ENCODE data around the gene UBE2J2.
"Not testable (repeated sequence)": the region's sequence is repeated elsewhere in the genome, so short reads cannot be mapped to it uniquely, and the experiment has no call there.

The UBE2J2 gene

DNA sequence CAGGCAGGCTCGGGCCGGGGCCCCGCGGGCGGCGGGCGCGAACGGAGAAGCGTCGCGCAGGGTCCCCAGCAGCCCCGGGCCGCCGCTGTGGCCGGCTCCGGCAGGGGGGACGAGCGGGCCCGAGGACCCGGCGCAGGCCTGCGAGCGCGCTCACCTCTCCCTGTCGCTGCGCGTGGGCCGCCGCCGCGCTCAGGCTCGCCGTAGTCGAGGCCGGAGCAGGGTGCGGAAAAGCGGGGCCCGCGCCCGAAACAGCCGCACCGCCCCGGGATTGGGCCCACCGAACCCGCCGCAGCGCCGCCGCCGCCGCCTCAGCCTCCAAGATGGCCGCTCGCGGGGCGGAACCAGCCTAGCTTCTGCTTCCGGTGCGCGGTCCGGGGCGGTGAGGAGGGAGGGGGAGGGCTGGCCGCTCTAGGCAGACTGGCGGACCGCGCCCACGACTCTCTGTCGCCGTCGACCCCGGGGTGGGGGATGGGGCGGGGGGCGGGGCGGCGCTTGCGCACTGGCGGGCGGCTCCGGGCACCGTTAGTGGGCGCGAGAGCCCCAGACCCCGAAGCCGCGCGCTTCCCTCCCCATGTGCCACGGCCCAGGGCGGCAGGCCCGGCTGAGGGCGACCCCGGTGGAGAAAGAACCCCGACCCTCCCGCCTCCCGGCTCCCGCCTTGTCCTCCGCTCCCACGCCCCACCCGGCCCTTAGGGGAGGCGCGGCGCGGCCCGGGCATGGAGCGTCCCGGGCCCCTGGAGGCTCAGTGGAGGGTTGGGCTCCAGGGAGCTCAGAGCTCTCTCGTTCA, at the start of gene UBE2J2:
Gene UBE2J2 (minus strand): TSS at position 343 of the 787 bp plus-strand sequence. CDS start 5,862 bp downstream, outside the sequence.
- peak; percentile 95 for DNase-seq

DNA sequence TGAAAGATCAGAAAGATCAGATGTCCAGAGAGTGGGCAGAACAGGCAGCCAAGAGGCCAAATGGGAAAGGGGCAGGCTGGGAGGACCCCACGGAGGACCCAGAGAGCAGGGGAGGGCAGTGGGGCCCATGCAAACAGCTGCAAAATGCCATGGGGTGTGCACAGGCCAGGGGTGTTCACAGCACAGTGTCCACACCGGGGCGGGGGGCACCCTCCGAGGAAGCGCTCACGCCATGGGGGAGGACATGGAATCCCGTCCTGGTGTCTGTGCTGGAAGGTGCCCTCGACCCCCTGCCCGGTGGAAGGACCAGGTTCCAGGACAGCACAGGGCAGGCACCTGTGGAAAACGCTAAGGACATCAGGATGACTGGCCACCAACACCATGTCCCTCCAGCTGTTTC, 49.3 kb upstream of the UBE2J2 start:
- DNase-seq: no peak

DNA sequence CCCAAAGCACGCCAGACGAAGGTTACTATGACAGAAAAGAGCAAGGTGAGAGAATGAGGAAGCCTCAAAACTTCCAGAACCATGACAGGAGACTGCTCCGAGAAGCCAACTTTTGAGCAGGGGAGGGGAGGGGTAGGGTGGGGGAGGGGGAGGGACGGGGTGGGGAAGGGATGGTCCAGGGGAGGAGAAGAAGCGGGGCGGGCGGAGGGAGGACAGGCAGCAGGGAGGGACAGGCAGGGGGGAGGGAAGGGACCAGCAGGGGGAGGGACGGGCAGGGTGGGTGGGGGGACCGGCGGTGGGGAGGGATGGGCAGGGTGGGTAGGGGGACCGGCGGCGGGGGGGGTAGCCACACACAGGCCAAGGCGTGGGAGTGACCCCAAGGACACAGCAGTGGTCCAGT, 48.8 kb upstream of the UBE2J2 start:
- DNase-seq: no peak

DNA sequence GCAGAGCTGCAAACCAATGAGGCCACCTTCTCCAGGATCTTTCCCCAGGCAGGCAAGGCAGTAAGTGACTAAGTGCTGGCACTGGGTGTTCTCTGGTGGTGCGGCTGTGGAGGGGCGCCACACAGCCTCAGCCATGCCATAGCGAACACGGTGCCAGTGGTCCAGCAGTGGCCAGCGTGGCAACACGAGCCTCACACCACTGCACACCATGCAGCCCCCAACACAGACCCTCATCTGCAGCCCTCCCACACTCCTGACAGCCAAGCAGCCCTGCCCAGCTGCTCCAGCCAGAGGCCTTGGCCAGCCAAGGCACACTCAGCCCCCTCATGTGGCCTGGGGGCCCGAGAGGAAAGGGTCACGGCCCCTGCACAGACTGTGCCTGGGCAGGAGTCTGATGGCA, 47.8 kb upstream of the UBE2J2 start:
- no peak for DNase-seq

DNA sequence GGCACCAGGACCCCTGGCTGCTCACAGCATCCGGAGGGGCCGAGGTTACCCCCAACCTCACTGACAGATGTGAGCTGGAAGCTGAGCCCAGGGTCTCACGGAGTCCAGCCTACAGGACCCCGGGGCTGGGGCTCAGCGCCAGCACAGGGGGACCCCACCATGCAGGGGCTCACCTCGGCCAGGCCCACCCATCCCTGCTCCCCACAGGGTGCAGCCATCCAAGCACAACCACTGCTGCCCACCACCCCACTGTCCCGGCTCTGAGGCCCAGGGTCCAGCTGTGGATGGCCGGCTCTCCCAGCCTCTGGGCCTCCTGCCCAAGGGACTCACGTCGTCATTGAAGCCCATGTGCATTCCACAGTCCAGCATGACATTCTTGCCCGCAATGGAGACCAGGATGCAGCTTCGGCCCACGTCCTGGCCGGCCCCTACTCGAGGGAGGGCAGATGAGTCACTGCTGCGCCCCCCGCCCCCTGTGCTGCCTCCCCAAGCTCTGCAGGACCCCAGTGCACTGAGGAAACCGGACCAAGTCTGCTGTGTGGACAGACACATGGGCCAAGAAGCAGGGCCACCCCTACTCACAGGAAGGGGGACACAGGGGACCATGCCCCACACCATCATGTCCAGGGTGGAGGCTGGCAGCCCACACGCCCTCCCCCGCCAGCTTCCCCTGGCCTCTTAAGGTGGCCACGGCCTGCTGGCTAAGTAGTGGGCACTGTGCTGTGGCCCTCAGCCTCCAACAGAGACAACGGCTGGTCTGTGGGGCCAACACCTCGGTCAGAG, 47.2 kb upstream of the UBE2J2 start:
- DNase-seq: no peak

DNA sequence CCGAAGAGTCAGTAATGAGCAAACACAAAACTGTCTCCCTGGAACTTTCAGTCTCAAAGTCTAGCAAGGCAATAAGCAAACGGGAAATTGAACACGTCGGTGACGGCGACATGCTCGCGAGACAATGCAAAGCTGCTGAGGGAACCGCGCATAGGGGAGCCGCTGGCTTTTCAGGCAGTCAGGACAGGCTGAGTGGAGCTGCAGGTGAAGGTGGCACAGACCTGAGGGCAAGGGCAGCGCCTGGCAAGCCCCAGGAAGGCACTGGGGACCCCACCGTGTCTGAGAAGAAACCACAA, 45.9 kb upstream of the UBE2J2 start:
- no peak for DNase-seq

DNA sequence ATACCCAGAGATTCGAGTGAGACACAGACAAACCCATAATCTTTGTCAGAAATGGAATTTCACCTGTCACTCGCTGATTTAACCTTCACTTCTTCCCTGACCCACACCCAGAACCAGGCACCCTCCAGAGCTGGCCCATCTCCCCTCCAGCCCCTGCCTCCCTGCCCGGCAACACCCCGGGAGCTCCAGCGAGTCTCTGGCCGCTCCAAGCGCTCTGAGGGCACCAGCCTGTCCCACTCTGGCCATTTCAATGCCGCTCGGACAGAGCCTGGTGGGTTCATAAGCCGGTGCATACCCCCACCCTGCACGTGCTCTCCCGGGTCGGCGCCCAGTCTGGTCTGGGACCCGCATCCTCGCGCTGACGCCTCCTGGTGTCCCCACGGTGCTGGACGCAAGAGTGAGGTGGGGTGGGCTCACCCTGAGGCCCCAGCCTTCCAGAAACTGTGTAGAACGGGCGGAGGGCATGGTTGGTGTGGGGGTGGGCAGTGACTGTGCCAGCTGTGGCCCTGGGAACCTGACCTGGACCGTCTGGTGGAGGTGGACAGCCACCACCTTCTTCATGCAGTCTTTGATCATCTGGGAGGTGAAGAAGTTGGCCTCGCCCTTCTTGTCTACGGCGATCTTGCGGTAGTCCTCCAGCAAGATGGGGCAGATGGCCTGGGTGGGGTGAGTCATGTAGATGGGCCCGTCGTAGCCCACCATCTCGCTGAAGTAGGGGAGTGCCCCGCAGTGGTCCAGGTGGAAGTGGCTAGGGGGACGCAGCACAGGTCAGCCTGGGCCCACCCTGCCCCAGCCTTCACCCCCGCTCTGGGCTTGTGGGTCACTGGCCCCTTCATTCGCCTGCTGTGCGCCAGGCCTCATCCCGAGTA, 45.4 kb upstream of the UBE2J2 start:
- no peak for DNase-seq

DNA sequence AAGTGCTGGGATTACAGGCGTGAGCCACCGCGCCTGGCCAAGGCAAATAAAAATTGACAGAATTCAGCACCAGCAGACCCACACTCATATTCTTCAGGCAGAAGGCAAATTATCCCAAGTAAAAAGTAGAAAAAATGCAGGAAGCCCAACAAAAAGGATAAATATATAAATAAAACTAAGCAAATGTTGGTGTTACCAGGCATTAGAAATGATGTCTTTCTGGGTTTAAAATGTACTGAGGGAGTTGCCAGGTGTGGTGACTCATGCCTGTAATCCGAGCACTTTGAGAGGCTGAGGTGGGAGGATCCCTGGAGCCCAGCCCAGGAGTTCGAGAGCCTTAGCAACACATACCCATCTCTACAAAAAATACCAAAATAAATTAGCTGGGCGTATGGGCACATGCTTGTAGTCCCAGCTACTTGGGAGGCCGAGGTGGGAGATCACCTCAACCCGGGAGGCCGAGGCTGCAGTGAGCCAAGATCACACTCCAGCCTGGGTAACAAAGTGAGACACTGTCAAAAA, 44.5 kb upstream of the UBE2J2 start:
- no peak for DNase-seq

DNA sequence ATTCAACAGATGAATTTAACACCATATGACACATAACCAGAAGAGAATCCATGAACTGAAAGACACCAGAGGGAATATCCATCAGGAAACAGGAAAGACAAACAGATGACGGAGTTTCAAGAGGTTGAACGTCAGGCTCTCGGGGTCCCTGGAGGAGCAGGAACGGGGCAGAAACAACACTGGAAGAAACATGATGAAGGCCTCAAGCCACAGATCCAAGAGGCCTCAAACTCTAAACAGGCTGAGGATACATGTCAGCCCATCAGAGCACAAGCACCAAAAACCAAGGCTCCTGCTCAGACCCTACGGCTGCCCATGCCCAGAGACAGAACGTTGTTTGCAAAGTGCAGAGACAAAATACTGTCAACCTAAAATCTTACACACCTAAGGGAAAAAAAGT, 43.8 kb upstream of the UBE2J2 start:
- DNase-seq: no peak

DNA sequence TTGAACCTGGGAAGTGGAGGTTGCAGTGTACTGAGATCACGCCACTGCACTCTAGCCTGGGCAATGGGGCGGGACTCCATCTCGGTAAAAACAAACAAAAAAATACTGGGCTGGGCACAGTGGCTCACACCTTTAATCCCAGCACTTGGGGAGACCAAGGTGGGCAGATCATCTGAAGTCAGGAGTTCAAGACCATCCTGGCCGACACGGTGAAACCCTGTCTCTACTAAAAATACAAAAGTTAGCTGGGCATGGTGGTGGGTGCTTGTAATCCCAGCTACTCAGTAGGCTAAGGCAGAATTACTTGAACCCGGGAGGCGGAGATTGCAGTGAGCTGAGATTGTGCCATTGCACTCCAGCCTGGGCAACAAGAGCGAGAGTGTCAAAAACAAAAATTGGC, 42.5 kb upstream of the UBE2J2 start:
- DNase-seq: not testable (repeated sequence)

DNA sequence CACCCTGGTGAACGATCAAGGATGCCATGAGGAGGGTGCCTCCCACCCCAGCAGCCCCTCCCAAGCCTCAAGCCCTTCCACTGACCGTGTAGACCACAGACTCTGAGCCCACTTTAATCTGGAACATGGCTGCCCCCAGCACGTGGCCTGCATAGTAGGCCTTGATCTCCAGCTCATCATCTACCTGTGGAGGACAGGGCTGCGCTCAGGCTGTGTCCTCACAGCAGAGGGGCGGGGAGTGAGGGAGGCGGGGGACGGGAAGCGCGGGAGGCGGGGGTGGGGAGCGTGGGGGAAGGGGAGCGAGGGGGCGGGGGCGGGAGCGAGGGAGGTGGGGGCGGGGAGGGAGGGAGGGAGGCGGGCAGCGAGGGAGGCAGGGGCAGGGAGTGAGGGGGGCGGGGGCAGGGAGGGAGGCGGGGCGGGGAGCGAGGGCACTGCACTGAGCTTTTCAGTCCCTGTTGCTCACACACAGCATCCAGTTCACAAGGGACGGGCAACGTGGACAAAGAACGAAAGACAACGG, 41.8 kb upstream of the UBE2J2 start:
- DNase-seq: no peak

DNA sequence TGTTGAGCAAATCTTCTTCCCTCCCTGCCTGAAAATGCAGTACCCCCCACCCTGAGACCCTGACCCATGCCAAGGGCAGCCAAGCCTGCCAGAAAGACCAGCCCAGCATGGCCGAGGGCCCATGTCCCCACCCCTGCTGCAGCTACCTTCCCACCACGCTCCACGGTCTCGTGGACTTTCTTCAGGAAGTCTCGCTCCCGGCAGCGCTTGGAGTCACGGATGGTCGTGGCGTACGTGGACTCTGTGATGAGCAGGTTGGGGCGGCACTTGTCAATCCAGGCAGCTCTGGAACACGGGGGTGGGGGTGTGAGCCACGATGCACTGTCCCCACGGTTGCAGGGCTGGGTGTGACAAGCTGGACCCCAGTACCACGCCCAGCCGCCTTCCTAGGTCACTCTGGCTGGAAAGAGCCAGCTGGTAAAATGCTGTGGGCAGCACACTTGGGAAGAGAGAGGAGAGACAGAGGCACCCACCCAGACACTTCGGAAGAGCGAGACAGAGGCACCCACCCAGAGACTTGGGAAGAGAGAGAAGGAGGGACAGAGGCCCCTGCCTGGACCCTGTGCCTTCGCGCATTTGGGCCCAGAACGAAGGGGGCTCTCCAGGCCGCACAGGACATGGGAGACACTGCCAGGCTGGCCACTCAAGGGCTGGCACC, 41.2 kb upstream of the UBE2J2 start:
- DNase-seq: no peak

DNA sequence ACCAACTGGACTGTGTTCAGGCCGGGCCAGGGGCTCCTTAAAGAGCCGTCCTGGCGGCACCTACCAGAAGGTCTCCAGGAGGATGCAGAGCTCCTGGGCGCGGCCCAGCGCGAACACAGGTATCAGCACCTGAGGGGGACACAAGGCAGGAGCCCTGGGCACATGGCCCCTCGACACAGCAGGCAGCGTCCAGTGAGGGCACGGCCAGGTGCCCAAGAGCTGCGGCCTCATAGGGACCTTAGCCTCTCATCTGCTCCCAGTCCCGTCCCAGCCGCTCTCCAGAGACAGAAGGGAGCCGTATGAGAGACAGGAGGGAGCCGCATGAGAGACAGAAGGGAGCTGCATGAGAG, 40.6 kb upstream of the UBE2J2 start:
- no peak for DNase-seq

DNA sequence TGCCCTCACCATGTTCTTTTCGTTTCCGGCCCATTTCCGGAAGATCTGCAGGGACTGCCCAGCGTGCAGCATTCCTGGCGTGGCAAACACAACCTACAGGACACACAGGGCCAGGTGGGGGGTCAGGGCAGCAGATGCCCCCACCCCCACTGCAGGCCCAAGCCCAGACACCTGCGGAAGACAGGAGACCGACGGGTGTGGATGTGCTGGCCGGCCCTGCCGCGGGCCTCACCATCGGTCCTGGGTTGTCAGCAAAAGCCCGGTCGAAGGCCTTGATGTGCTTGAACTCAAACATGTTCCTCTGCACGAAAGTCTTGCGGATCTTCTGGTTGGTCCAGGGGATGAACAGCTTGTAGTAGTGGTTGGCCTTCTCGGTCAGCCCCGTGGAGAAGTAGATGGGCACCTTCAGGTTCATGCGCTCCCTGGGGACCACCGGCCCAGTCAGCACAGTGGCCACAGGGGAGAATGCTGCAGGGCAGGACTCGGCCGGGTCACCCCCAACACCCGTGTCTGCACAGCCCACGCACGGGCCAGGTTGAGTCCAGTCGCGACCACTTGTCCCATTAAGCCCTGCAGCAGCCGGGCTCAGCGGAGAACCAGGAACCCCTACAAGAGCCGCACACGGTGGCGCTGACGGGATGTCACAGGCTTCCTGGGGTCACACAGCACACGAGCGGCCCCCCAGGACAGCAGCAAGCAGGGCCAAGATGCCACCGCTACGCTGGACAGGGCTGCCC, 40.0 kb upstream of the UBE2J2 start:
- DNase-seq: no peak

DNA sequence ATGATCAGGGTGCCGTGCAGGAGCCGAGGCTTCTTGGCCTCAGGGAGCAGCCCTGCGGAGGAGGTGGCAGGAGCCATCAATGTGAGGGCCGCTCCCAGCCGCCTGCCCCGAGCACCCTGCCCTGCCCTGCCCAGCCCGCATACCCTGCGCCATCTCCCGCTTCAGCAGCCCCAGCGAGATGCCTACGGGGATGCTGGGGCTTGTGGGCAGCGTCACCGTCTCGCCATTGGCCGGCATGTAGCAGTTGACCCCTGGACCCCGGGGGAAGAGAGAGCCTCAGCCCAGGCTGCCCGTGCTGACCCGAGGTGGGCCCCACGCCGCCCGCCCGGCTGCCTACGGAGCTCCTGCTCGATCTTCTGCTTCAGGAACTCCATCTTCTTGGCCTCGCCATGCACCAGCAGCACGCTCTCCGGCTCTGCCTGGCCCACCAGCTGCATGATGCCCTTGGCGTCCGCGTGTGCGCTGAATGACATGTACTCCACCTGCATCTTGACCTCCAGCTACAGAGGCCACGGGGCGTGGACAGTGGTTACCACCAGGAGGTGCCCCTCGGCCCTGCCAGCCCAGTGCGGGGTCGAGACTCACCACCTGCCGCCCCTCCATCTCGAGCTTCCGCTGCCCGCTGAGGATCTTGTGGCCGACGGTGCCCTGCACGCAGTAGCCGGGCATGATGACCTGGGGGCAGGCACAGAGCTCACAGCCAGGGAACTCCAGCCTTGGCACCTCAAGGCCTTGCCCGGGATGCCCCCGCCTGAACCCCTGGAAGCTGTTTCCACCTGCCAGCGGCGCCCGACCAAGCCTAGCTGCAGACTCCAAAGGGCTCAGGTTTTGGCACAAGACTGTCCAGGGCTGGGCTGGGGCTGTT, 39.0 kb upstream of the UBE2J2 start:
- no peak for DNase-seq

DNA sequence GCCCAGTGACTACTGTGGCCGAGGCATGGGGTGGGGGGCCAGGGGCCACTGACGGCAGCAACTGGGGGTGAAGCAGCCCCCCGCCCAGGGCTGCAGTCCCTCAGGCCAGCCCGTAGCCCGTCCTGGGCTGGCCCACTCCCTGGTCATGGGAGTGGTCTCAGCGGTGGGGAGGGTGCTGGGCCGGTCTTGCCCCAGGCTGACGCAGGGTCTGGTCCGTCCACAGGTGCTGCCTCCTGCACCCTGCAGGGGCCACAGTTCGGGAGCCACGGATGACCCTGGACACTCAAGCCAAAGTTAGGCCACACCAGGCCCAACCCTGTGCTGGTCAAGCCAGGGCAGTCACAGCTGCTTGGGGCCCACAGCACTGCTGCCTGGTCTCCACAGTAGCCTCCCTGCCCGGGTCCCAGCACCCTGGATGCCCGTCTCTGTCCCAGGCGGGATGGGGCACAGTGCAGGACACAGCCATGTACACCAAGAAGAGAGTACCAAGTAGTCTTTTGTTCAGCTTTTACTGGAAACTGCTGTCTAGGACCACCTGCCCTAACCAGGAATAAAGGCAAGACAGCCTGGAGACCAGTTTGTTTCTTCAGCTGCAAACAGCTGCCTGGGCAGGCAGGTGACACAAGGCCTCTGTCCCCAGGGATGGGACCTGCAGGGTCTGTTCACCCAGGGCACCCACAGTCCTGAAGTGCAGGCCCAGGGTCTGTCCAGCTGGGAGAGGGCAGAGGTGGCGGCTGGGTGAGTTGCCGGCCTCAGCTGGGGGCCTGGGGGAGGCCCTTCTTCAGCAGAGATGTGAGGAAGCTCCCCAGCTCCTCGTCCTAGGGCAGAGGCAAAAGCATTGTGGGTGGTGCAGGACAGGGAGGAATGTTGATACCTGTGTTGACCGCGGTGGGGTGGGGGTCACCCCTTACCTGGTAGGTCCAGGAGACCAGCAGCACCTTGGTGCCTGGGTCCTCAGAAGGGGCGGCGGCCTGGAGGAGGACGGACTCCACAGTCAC, 37.8 kb upstream of the UBE2J2 start:
- DNase-seq: no peak

DNA sequence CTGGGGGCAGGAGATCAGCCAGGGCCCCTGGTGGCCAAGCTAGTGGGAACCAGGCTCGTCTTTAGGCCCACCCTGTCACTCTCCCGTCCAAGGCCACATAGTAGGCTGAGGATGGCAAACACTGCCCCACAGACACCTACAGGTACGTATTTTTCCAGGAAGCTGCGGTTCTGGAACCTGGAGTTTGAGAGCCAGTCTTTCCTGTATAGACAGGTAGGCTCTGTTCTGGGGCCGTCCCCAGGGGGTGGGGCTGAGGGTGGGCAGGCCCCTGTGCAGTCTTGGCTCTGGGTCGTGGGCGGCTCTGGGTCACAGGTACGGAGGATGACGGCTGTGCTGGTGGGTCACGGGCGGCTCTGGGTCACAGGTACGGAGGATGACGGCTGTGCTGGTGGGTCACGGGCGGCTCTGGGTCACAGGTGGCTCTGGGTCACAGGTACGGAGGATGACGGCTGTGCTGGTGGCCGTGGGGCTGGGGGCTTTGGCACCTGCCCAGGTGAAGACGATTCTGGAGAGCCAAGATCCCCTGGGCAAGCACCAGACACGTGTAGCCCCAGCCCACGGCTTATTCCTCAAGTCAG, 36.9 kb upstream of the UBE2J2 start:
- DNase-seq: no peak

DNA sequence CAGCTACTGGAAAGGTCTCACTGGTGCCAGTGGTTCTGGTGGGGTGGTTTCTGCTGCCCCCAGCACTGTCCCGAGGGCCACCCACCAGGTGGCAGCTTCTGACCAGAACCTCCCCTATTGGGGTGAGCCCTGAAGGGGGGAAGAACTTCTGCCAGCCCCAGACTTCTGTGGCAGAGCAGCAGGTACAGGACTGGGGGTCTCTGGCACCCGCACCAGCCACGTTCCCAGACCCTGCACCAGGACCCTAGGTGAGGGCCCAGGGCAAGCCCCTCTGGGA, 36.4 kb upstream of the UBE2J2 start:
- DNase-seq: no peak

All from activated CD4-positive, alpha-beta T cell treated with anti-CD3 and anti-CD28 coated beads, Interleukin-2, amount 50 U/mL, for 48 hours (primary cell).